GM18517 (cell line): ENCODE data around the gene IFT81.
"Not testable (repeated sequence)": the region's sequence is repeated elsewhere in the genome, so short reads cannot be mapped to it uniquely, and the experiment has no call there.

ENCODE experiments used
- ATAC-seq: cut with Tn5 transposase; IDR thresholded peaks from one replicate; pipeline ENCODE4 v1.9.1; 2021; ENCODE audit warnings: mild to moderate bottlenecking, moderate library complexity; ENCODE audit not compliant: unreplicated experiment

IFT81 gene

GRCh38 chr12:110199339-110200123, 75.4 kb downstream of the IFT81 start:
- ATAC-seq: no peak

GRCh38 chr12:110200124-110200417, 75.9 kb downstream of the IFT81 start:
- no peak for ATAC-seq

- ATAC-seq: no peak
These were observed 77.8 kb downstream of the IFT81 start for GRCh38 chr12:110201995-110202394.

GRCh38 chr12:110203546-110203945, 79.4 kb downstream of the IFT81 start:
- no peak for ATAC-seq

GRCh38 chr12:110205931-110206330, 81.8 kb downstream of the IFT81 start:
- no peak for ATAC-seq

- ATAC-seq: not testable (repeated sequence)
These were observed 87.7 kb downstream of the IFT81 start for GRCh38 chr12:110211639-110212536.

- no peak for ATAC-seq
These were observed 94.0 kb downstream of the IFT81 start for GRCh38 chr12:110217996-110218674.

- no peak for ATAC-seq
These were observed 97.9 kb downstream of the IFT81 start for GRCh38 chr12:110222027-110222426.

- no peak for ATAC-seq
These were observed 98.3 kb downstream of the IFT81 start for GRCh38 chr12:110222433-110222832.

GRCh38 chr12:110223777-110224378, 99.7 kb downstream of the IFT81 start:
- no peak for ATAC-seq

GRCh38 chr12:110224379-110225304, 100.5 kb downstream of the IFT81 start:
- no peak for ATAC-seq

- no peak for ATAC-seq
These were observed 103.0 kb downstream of the IFT81 start for GRCh38 chr12:110227138-110227537.

- not testable (repeated sequence) for ATAC-seq
These were observed 104.2 kb downstream of the IFT81 start for GRCh38 chr12:110228348-110228747.

GRCh38 chr12:110228756-110229155, 104.6 kb downstream of the IFT81 start:
- ATAC-seq: no peak

GRCh38 chr12:110229409-110229808, 105.3 kb downstream of the IFT81 start:
- ATAC-seq: no peak

- ATAC-seq: no peak
These were observed 106.5 kb downstream of the IFT81 start for GRCh38 chr12:110230655-110231054.

GRCh38 chr12:110233212-110233903, 109.2 kb downstream of the IFT81 start:
- no peak for ATAC-seq

- ATAC-seq: no peak
These were observed 110.2 kb downstream of the IFT81 start for GRCh38 chr12:110234331-110234751.

GRCh38 chr12:110234755-110235154, 110.6 kb downstream of the IFT81 start:
- ATAC-seq: no peak
